Natural killer cell (primary cell): ENCODE results near the gene TNS3. TPM values are rescaled to one million over a fixed set of nuclear protein-coding genes. Genes with fewer than 3 reads are reported as not detected.

Experiments used
- ATAC-seq, 3 donors: fragments of 150-1000 bp in 2 of 3; fragments of 200-7000 bp in 1 of 3; cut with Tn5 transposase; 1 replicate in 1 of 3; 2 replicates in 2 of 3; pipeline ENCODE4 v1.10.0; 2021; ENCODE audit warnings: mild to moderate bottlenecking in 2 of 3, moderate library complexity in 2 of 3
- DNase-seq, 2 donors: peaks; one replicate each; pipeline versions ENCODE4 v3.0.0 to v3.0.0-alpha.2; 2013 to 2021; ENCODE audit warnings: mixed read lengths in 1 of 2
- H3K27ac ChIP-seq: one replicate; pipeline ENCODE4 v1.5.1; 2013; ENCODE audit warnings: mild to moderate bottlenecking, low read length
- H3K27me3 ChIP-seq: one replicate; pipeline ENCODE4 v1.6.1; 2013; ENCODE audit warnings: low read length; ENCODE audit not compliant: control insufficient read depth, insufficient read depth
- H3K36me3 ChIP-seq: one replicate; pipeline ENCODE4 v1.6.1; 2013; ENCODE audit warnings: low read length; ENCODE audit not compliant: control insufficient read depth, insufficient read depth
- H3K4me1 ChIP-seq: one replicate; pipeline ENCODE4 v1.6.1; 2013; ENCODE audit warnings: low read length; ENCODE audit not compliant: control insufficient read depth, insufficient read depth
- H3K4me3 ChIP-seq: one replicate; pipeline ENCODE4 v1.5.1; 2013; ENCODE audit warnings: low read length
- H3K9me3 ChIP-seq: one replicate; pipeline ENCODE4 v1.6.1; 2013; ENCODE audit warnings: low read length; ENCODE audit not compliant: control insufficient read depth, insufficient read depth
- H3K27ac Mint-ChIP-seq, 2 donors: one replicate each; pipeline ENCODE4 v1.8.0; 2022; ENCODE audit warnings: mild to moderate bottlenecking in 2 of 2, mixed read lengths in 2 of 2, moderate library complexity in 1 of 2
- H3K27me3 Mint-ChIP-seq, 2 donors: one replicate each; pipeline ENCODE4 v1.8.0; 2022; ENCODE audit warnings: low read depth in 2 of 2, mixed read lengths in 2 of 2
- H3K36me3 Mint-ChIP-seq: one replicate; pipeline ENCODE4 v1.8.0; 2022; ENCODE audit warnings: mixed read lengths
- H3K4me1 Mint-ChIP-seq, 2 donors: one replicate each; pipeline ENCODE4 v1.8.0; 2022; ENCODE audit warnings: mixed read lengths in 2 of 2
- H3K4me3 Mint-ChIP-seq: one replicate; pipeline ENCODE4 v1.8.0; 2022; ENCODE audit warnings: mild to moderate bottlenecking, moderate library complexity, mixed read lengths
- H3K9me3 Mint-ChIP-seq, 2 donors: one replicate each; pipeline ENCODE4 v1.8.0; 2022; ENCODE audit warnings: mixed read lengths in 2 of 2
- CTCF ChIP-seq: fragments of 200-600 bp; IDR thresholded peaks from one replicate; pipeline ENCODE4 v1.8.0; 2022; ENCODE audit warnings: antibody characterized with exemption
- WGBS: methylation state at CpG from one replicate; pipeline ENCODE4 v1.1.7; 2013; ENCODE audit warnings: missing lambda C conversion rate; ENCODE audit not compliant: insufficient coverage; 5-methylcytosine and 5-hydroxymethylcytosine counted together
- intact Hi-C: fragments of 100-400 bp; cut with micrococcal nuclease; formaldehyde crosslinking; loops from one replicate; pipeline ENCODE4 v1.14.2; 2022
- total RNA-seq, 4 donors: library from RNA; stranded (reverse); fragments of 120-200 nt in 1 of 4; gene quantifications; one replicate each; pipeline versions ENCODE4 v1.2.3 to v1.2.4, GENCODE V29; 2013 to 2022

Gene TNS3
- total RNA-seq, 3 donors from 2014 or later (not counting 1 experiment from before 2014, with no cell fraction given) = 1.6 to 3.5 (median 2.9) TPM

DNA sequence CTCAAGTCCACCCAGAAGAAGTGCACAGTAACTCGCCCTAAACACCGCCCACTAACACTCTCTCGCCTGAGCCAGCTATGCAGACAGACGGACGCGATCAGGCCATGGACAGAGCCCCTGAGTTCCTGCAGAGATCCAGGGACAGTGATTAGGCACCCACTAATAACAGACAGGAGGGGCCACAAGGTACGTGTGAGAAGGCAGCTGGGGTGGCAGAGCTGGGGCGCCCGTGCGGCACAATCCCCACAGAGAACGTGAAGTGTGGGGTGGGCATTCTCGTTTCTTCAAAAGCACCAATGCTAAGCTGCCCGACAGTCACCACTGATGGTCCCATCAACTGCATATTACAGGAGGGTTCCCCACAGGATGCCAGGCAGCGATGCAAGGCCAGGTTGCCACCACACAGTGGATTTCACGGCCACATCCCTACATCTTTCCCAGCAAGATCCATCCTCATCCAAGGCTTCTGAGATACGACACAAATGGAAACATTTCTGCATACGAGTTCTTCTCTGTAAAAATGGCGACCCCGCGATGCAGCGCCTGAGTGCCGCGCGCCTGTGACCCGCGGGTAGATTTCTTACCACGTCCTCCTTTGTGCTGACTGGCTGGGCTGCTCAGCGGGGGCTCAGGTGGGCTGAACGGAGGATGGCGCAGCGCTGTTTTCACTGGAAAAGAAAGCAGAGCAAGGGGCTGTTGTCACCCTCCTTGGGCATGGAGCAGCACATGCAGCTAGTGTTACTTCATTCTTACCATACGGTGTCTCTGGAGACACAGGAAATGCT lies 237.5 kb downstream of the TNS3 start:
- no peaks in the 10 kb centered on the region for H3K9me3 Mint-ChIP-seq
- Histone ChIP-seq H3K4me1 (no peaks in the 10 kb centered on the region), H3K27me3 (no peaks in the 10 kb centered on the region), H3K36me3 (no peaks in the 10 kb centered on the region), H3K4me3 (no peak overlapping the region), H3K9me3 (no peaks in the 10 kb centered on the region), H3K27ac (no peak overlapping the region)
- no peak for ATAC-seq
- intact Hi-C loops = no loop called here
- H3K4me3 Mint-ChIP-seq = no peak overlapping the region
- no peak for TF ChIP-seq CTCF
- H3K27me3 Mint-ChIP-seq = peaks cover 0 to 2% of the 10 kb centered on the region in 2 donors
- no peaks in the 10 kb centered on the region for H3K4me1 Mint-ChIP-seq
- no peak for DNase-seq
- H3K36me3 Mint-ChIP-seq = no peaks in the 10 kb centered on the region
- no peak overlapping the region for H3K27ac Mint-ChIP-seq
- WGBS = 96% methylated on average over 32 of the region's 32 CpGs

DNA sequence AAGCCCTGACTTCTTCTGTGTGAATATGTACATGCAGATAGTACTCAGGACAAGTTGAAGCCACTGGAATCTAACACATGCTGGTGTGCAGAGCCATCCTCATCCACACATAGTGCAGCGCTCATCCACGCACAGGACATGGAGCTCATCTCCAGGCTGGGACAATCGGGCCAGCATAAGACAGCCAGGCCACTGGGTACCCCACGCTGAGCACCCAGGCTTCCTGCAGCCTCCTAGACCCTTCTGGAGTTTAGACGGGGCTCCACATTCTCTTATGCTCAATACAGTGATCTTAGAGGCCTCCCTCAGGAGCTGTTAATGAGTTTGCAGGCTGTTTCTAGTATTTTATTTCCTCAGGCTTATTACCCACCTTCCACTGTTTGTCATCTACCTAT lies 238.9 kb downstream of the TNS3 start:
- Mint-ChIP-seq H3K27me3 (peaks cover 0 to 2% of the 10 kb centered on the region in 2 donors), H3K4me3 (no peak overlapping the region), H3K9me3 (no peaks in the 10 kb centered on the region), H3K36me3 (no peaks in the 10 kb centered on the region), H3K4me1 (no peaks in the 10 kb centered on the region), H3K27ac (no peak overlapping the region)
- H3K27ac ChIP-seq = no peak overlapping the region
- WGBS = 81% methylated on average over 5 of the region's 5 CpGs
- H3K4me3 ChIP-seq = no peak overlapping the region
- no peaks in the 10 kb centered on the region for H3K9me3 ChIP-seq
- H3K4me1 ChIP-seq = no peaks in the 10 kb centered on the region
- no peaks in the 10 kb centered on the region for H3K27me3 ChIP-seq
- no peaks in the 10 kb centered on the region for H3K36me3 ChIP-seq
- intact Hi-C loops = no loop called here
- ATAC-seq = no peak
- TF ChIP-seq CTCF = no peak
- DNase-seq = no peak

GRCh38 chr7:47342296-47343060 lies 239.4 kb downstream of the TNS3 start:
- Mint-ChIP-seq H3K4me1 (no peaks in the 10 kb centered on the region), H3K27ac (no peak overlapping the region), H3K36me3 (no peaks in the 10 kb centered on the region), H3K4me3 (no peak overlapping the region), H3K27me3 (peaks cover 0 to 2% of the 10 kb centered on the region in 2 donors), H3K9me3 (no peaks in the 10 kb centered on the region)
- ATAC-seq (no peak), DNase-seq (no peak)
- WGBS = 94% methylated on average over 5 of the region's 5 CpGs
- Histone ChIP-seq H3K9me3 (no peaks in the 10 kb centered on the region), H3K4me1 (no peaks in the 10 kb centered on the region), H3K27ac (no peak overlapping the region), H3K27me3 (no peaks in the 10 kb centered on the region), H3K4me3 (no peak overlapping the region), H3K36me3 (no peaks in the 10 kb centered on the region)
- no peak for TF ChIP-seq CTCF
- intact Hi-C loops = no loop called here
